HuH-7 (cell line): ENCODE measurements around the gene CCNYL1.

Source experiments
- DNase-seq: peaks from one replicate; pipeline ENCODE4 v3.0.0; 2011; ENCODE audit warnings: low spot score

The CCNYL1 gene

GRCh38 chr2:207791579-207792243 is 80.3 kb downstream of the CCNYL1 start:
- no peak for DNase-seq

- DNase-seq, result no peak
Observed at GRCh38 chr2:207792244-207792785, 80.9 kb downstream of the CCNYL1 start.

DNA sequence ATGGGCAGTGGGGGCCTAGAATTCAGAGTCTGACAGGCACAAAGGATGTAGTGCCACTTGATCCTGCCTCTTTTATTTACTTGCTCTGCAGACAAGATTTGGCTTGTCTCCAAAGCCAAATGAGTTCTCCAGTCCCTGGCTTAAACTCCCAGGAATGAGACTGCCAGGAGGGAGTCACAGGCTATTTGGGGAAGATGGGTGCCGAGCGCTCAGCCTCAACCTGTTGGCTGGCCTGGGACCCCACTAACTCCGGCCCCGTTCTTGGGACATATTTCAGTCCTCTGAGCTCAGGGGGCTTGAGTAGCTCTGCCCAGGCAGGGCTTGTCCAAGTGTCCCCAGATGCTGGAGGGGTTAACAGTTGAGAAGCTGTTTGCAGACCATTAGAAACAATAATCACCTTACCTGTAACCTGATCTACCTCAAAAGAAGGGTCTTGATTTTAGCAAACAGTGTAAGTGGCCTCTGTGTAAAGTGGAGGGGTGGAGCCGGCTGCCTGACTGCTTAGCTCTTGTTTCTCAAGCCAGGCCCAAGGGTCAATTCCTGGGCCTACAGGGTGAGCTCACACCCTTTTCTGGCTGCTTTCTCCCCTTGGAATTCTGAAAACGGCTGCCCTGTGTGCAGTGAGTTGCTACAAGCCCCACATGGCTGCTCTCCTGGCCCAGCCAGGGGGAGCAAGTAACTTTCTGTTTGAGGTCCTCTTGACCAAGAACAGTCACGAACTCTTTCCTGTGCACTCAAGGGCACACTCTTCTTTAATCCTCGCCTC is 85.3 kb downstream of the CCNYL1 start:
- peak; percentile 40 for DNase-seq

GRCh38 chr2:207801259-207801658 is 89.8 kb downstream of the CCNYL1 start:
- peak; percentile 41 for DNase-seq

GRCh38 chr2:207802650-207803049 is 91.2 kb downstream of the CCNYL1 start:
- DNase-seq, result no peak
